IPS-11a (cell line): ENCODE results near the gene SEPHS1.
"Not testable (repeated sequence)": the region's sequence is repeated elsewhere in the genome, so short reads cannot be mapped to it uniquely, and the experiment has no call there.

Source experiments
- H3K4me3 ChIP-seq: one replicate; pipeline ENCODE4 v1.5.1; 2013; ENCODE audit warnings: low read depth, low read length, control low read depth

The SEPHS1 gene

GRCh38 chr10:13365243-13365642 lies 17.1 kb upstream of the SEPHS1 start:
- H3K4me3 ChIP-seq, result no peak overlapping the region

DNA sequence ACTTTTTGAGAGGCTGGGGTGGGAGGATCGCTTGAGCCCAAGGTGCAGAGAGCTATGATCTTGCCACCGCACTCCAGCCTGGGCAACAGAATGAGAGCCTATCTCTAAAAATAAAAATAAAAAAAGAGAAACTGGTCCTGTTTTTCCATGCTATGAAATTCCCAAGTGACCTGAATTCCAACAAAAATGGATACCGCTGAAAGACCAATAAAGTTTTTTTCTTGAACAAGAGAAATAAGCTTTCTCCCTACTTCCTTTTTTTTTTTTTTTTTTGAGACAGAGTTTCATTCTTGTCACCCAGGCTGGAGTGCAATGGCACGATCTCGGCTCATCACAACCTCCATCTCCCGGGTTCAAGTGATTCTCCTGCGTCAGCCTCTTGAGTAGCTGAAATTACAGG lies 12.5 kb upstream of the SEPHS1 start:
- no peak overlapping the region for H3K4me3 ChIP-seq

DNA sequence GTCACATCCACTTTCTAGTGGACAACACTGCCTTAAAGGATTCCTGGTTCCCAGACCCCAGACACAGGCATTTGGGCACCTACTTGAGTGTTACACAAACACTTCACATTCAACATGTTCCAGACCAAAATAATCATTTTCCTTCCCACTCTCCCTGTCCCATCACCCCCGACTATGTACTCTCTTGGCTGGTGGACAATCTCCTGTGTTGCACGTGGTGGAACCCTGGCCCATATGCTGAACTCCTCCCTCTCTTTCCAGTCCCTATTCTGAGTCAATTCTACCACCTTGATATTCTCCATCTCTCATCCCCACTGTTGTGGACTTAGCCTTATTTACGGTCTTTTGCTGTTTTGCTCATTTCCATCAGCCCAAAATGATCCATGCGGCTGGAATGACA lies 8.3 kb upstream of the SEPHS1 start:
- no peak overlapping the region for H3K4me3 ChIP-seq

GRCh38 chr10:13354783-13355182 lies 6.7 kb upstream of the SEPHS1 start:
- H3K4me3 ChIP-seq, result no peak overlapping the region

GRCh38 chr10:13352519-13352918 lies 4.4 kb upstream of the SEPHS1 start:
- H3K4me3 ChIP-seq, result no peak overlapping the region

DNA sequence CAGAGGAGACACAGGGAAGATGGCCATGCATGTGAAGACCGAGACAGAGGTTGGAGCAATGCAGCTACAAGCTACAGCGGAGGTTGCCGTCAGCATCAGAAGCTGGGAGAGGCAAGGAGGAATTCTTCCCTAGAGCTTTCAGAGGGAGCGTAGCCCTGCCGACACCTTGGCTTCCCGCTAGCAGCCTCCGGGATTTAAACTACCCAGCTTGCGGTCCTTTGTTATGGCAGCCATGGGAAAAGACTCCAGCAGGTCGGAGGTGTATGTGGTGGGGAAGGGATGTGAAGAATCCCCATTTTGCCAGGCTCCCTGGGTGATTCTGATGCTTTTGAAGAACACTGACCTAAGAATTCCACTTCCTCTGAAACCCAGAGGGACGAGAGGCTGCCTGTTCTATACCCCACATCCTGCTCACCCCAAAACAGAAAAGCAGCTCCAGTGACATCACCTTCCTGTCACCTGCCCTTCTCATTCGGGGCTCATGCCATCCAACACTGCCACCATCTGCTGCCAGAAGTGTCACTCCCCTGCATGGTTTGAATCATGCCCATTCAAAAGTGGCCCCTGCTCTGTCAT lies 3.3 kb upstream of the SEPHS1 start:
- H3K4me3 ChIP-seq, result peak overlapping the region; percentile 2

DNA sequence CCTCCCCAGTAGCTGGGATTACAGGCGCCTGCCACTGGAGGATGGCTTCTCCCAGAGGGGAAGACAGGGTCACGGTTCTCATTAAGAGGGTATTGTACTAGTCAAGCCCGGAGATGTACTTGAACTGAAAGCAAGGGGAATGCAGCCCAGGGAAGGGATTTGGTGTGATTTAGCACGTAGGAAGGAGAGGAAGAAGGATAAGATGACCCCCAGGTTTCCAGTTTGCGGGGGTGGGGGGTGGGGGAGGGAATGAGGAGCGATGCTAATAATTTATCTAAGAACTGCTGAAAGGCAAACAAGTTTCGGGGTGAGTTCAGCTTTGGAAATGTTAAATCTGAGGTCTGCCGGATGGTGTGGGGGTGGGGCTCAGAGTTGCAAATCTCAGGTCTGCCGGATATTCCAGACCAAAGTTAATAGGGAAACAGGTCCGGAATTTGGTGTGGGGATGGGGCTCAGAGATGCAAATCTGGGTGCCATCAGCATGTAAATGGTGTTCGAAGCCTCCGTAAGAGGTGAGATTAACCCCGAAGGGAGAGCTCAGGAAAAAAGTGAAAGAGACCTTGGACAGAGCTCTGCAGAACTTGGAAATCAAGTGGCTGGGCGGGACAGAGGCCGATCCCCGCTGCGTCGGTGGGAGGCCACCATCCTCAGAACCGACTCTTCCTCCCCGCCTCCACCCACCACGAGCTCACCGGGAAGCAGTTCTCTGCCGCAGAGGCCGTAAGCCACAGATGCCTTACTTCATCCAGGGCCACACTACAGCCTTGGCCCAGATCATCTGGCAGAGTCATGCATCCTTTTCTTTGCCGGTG lies 1.6 kb upstream of the SEPHS1 start:
- peak overlapping the region; percentile 18 for H3K4me3 ChIP-seq

- peak overlapping the region; percentile 39 for H3K4me3 ChIP-seq
These were observed 465 bp downstream of the SEPHS1 start for GRCh38 chr10:13347500-13348156.

DNA sequence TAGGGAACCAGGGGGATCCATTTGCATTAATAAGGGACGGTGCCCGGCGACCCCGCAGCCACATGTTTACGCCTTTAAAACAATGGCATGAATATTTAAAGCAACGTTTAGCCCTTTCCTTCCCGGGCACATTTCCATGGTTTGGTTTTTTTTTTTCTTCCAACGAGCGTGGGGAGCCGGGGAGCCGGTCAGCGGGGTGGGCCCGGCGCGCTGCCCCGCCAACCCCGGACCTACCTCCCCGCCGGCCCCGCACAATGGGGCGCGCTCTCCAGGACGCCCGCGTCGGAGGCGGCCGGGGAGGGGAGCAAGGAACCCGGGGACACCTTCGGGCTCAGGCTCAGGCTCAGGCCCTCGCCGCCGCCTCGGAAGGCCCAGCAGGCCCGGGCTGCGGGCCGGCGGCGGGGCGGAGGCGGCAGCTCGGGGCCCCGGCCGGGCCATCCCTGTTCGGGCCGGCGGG lies 1.0 kb downstream of the SEPHS1 start:
- H3K4me3 ChIP-seq, result peak overlapping the region; percentile 39

- H3K4me3 ChIP-seq, result peak overlapping the region; percentile 39
These were observed 1.6 kb downstream of the SEPHS1 start for GRCh38 chr10:13346283-13347042.

DNA sequence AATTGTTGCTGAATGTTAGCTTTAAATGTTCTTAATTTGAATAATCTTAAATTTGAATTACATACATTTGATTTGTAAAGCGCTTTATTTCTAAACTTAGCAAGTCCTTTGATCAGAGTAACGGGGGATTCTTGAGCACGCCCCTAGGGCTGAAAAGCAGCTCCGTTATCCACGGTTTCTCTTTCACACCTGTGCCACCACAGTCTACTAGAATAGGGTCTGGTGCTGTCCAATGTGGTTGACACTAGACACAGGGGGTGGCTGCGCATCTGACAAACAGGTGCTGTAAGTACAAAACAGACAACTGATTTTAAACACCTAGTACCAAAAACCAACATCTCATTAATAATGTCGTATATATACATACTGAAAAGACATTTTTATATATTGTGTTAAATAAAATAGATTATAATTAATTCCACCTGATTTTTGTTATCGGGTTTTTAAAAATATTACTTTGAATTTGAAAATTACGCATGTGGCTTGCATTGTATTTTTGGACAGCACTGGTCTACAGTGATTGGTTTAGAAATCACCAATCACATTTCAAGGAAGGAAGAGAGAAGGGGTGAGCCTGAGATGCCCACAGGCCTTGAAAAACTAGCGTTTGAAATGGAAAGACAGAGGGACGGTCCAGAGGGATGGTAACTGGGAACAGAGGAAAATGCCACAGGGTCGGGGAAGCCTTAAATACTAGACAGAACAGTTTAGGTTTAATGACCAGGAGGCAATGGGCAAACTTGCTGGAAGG lies 7.3 kb downstream of the SEPHS1 start:
- H3K4me3 ChIP-seq, result no peak overlapping the region

GRCh38 chr10:13340068-13340467 lies 8.0 kb downstream of the SEPHS1 start:
- H3K4me3 ChIP-seq, result no peak overlapping the region

GRCh38 chr10:13338390-13339110 lies 9.5 kb downstream of the SEPHS1 start:
- no peak overlapping the region for H3K4me3 ChIP-seq

- H3K4me3 ChIP-seq, result no peak overlapping the region
These were observed 10.3 kb downstream of the SEPHS1 start for GRCh38 chr10:13337827-13338196.

DNA sequence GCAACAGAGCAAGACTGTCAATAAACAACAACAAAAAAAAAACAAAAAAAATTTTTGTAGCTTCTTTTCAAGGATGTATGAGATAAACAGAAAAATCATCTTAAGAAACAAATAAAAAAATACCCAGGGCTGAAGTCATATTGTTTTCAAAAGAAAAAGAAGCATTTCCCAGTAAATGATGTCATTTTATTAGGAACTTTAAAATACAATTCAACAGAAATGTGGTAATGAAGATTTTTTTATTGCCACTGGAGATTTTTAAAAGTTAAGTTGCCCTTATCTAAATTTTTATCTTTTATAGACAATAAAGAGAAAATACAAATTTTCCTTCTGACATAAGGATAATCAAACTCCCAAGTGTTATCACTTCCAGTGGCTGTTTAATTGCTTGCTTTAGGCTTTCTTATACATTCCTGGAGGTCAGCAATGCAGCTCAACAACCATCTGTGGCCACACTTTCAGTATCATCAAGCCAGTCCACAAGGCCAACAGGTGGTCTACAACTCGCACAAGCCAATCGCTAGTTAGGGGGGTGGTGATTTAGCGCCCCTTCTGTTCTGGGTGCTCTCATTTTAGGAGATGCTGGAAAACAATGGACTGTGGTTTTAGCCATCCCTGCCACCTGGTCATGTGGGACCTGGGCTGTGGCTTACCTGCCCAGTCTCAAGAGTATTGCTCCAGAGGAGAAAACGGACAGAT lies 10.8 kb downstream of the SEPHS1 start:
- no peak overlapping the region for H3K4me3 ChIP-seq

DNA sequence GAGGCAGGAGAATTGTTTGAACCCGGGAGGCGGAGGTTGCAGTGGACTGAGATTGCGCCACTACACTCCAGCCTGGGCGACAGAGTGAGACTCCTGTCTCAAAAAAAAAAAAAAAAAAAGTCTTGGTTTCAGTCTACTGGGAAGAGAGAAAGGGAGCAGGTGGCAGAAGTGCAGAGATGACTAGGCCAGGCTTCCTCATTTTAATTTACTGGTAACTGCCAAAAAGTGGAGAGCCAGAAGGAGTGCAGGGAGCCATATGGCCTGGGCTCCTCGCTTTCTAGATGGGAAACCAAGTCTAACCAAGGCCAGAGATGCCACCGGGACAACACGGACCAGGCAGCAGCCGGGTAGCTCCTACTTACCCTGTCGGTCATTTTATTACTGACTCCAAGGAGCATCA lies 12.2 kb downstream of the SEPHS1 start:
- H3K4me3 ChIP-seq, result no peak overlapping the region

DNA sequence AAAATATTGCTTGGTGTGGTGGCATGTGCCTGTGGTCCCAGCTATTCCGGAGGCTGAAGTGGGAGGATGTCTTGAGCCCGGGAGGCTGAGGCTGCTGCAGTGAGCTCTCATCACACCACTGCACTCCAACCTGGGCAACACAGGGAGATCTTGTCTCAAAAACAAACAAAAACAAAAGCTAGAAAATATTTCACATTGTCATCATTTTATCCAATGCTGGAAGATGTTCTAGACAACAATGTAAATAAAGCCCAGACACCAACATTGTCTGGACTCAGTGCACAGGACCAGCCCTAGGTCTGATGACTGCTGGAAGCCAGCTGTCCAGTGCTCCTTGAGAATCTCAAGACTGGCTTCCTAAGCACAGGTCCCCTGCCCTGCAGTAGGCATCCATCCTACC lies 13.5 kb downstream of the SEPHS1 start:
- H3K4me3 ChIP-seq, result no peak overlapping the region

- no peak overlapping the region for H3K4me3 ChIP-seq
These were observed 16.4 kb downstream of the SEPHS1 start for GRCh38 chr10:13331646-13332045.

- H3K4me3 ChIP-seq, result not testable (repeated sequence)
These were observed 17.1 kb downstream of the SEPHS1 start for GRCh38 chr10:13330980-13331379.
